Esophagus muscularis mucosa (tissue), 4 donors: ENCODE results near the gene SLC4A4.

Experiments used
- EP300 ChIP-seq: sonication (generic); formaldehyde crosslinking; IDR thresholded peaks from one replicate; pipeline ENCODE4 v1.6.1; 2017; ENCODE audit warnings: antibody characterized with exemption
- POLR2A ChIP-seq: fragments of 450-650 bp; IDR thresholded peaks from one replicate; pipeline ENCODE4 v1.6.1; 2017; ENCODE audit warnings: antibody characterized with exemption, moderate library complexity, mild to moderate bottlenecking, low read depth
- POLR2AphosphoS5 ChIP-seq, 2 donors: sonication (generic); formaldehyde crosslinking; IDR thresholded peaks; one replicate each; pipeline ENCODE4 v1.6.1; 2017; ENCODE audit warnings: antibody characterized with exemption in 2 of 2
- TF ChIP-seq, protein P1 (sequence below), 3 experiments: fragments of 200-600 bp in 2 of 3; fragments of 450-650 bp in 1 of 3; sonication (generic) in 2 of 3; IDR thresholded peaks; one replicate each; pipeline ENCODE4 v1.5.1; 2017 to 2019; ENCODE audit warnings: antibody characterized with exemption in 3 of 3, mild to moderate bottlenecking in 2 of 3, moderate library complexity in 1 of 3

GRCh38 chr4:71532407-71532806 is 193.6 kb downstream of the SLC4A4 start:
- TF ChIP-seq, protein P1, sequence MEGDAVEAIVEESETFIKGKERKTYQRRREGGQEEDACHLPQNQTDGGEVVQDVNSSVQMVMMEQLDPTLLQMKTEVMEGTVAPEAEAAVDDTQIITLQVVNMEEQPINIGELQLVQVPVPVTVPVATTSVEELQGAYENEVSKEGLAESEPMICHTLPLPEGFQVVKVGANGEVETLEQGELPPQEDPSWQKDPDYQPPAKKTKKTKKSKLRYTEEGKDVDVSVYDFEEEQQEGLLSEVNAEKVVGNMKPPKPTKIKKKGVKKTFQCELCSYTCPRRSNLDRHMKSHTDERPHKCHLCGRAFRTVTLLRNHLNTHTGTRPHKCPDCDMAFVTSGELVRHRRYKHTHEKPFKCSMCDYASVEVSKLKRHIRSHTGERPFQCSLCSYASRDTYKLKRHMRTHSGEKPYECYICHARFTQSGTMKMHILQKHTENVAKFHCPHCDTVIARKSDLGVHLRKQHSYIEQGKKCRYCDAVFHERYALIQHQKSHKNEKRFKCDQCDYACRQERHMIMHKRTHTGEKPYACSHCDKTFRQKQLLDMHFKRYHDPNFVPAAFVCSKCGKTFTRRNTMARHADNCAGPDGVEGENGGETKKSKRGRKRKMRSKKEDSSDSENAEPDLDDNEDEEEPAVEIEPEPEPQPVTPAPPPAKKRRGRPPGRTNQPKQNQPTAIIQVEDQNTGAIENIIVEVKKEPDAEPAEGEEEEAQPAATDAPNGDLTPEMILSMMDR (IDR thresholded peaks at IDR 0.05), result no peak
- TF ChIP-seq POLR2A (no peak), POLR2AphosphoS5 (IDR thresholded peaks at IDR 0.05) (no peak), EP300 (no peak)
